ENCODE results near the gene FAAH.

Gene FAAH

GRCh38 chr1:46447499-46448108, 53.5 kb downstream of the FAAH start:
- Histone ChIP-seq H3K9ac (ENCODE audit: low read length) (no peak overlapping the region), H3K36me3 (ENCODE audit: control insufficient read depth, insufficient read depth, low read length) (no peaks in the 10 kb centered on the region), H3K27me3 (ENCODE audit: control insufficient read depth, insufficient read depth, low read length) (peaks cover 53% of the 10 kb centered on the region), H3K4me3 (ENCODE audit: low read length) (no peak overlapping the region), H3K9me3 (ENCODE audit: control insufficient read depth, low read length) (no peaks in the 10 kb centered on the region), H3K4me1 (ENCODE audit: control insufficient read depth, insufficient read depth, low read length) (peaks cover 10% of the 10 kb centered on the region)

GRCh38 chr1:46448109-46448911, 54.2 kb downstream of the FAAH start:
- Histone ChIP-seq H3K4me1 (ENCODE audit: control insufficient read depth, insufficient read depth, low read length) (peaks cover 6% of the 10 kb centered on the region), H3K36me3 (ENCODE audit: control insufficient read depth, insufficient read depth, low read length) (no peaks in the 10 kb centered on the region), H3K27me3 (ENCODE audit: control insufficient read depth, insufficient read depth, low read length) (peaks cover 60% of the 10 kb centered on the region), H3K4me3 (ENCODE audit: low read length) (no peak overlapping the region), H3K9ac (ENCODE audit: low read length) (no peak overlapping the region), H3K9me3 (ENCODE audit: control insufficient read depth, low read length) (no peaks in the 10 kb centered on the region)

- Histone ChIP-seq H3K27me3 (ENCODE audit: control insufficient read depth, insufficient read depth, low read length) (peaks cover 69% of the 10 kb centered on the region), H3K36me3 (ENCODE audit: control insufficient read depth, insufficient read depth, low read length) (no peaks in the 10 kb centered on the region), H3K4me3 (ENCODE audit: low read length) (no peak overlapping the region), H3K9ac (ENCODE audit: low read length) (no peak overlapping the region), H3K9me3 (ENCODE audit: control insufficient read depth, low read length) (no peaks in the 10 kb centered on the region), H3K4me1 (ENCODE audit: control insufficient read depth, insufficient read depth, low read length) (peaks cover 6% of the 10 kb centered on the region)
Measured at GRCh38 chr1:46449223-46450159, 55.4 kb downstream of the FAAH start.

- Histone ChIP-seq H3K4me3 (ENCODE audit: low read length) (no peak overlapping the region), H3K4me1 (ENCODE audit: control insufficient read depth, insufficient read depth, low read length) (peaks cover 6% of the 10 kb centered on the region), H3K9ac (ENCODE audit: low read length) (no peak overlapping the region), H3K36me3 (ENCODE audit: control insufficient read depth, insufficient read depth, low read length) (no peaks in the 10 kb centered on the region), H3K27me3 (ENCODE audit: control insufficient read depth, insufficient read depth, low read length) (peaks cover 67% of the 10 kb centered on the region), H3K9me3 (ENCODE audit: control insufficient read depth, low read length) (no peaks in the 10 kb centered on the region)
Measured at GRCh38 chr1:46450160-46450517, 56.0 kb downstream of the FAAH start.

GRCh38 chr1:46451948-46452930, 58.1 kb downstream of the FAAH start:
- no peaks in the 10 kb centered on the region for H3K36me3 ChIP-seq (ENCODE audit: control insufficient read depth, insufficient read depth, low read length)
- H3K4me3 ChIP-seq (ENCODE audit: low read length) = no peak overlapping the region
- H3K27me3 ChIP-seq (ENCODE audit: control insufficient read depth, insufficient read depth, low read length) = peaks cover 57% of the 10 kb centered on the region
- no peaks in the 10 kb centered on the region for H3K9me3 ChIP-seq (ENCODE audit: control insufficient read depth, low read length)
- H3K9ac ChIP-seq (ENCODE audit: low read length) = no peak overlapping the region
- H3K4me1 ChIP-seq (ENCODE audit: control insufficient read depth, insufficient read depth, low read length) = peaks cover 6% of the 10 kb centered on the region

GRCh38 chr1:46452931-46453325, 58.8 kb downstream of the FAAH start:
- Histone ChIP-seq H3K36me3 (ENCODE audit: control insufficient read depth, insufficient read depth, low read length) (no peaks in the 10 kb centered on the region), H3K9me3 (ENCODE audit: control insufficient read depth, low read length) (no peaks in the 10 kb centered on the region), H3K27me3 (ENCODE audit: control insufficient read depth, insufficient read depth, low read length) (peaks cover 50% of the 10 kb centered on the region), H3K9ac (ENCODE audit: low read length) (no peak overlapping the region), H3K4me3 (ENCODE audit: low read length) (no peak overlapping the region), H3K4me1 (ENCODE audit: control insufficient read depth, insufficient read depth, low read length) (peaks cover 6% of the 10 kb centered on the region)

GRCh38 chr1:46453449-46453848, 59.3 kb downstream of the FAAH start:
- H3K4me3 ChIP-seq (ENCODE audit: low read length) = no peak overlapping the region
- H3K36me3 ChIP-seq (ENCODE audit: control insufficient read depth, insufficient read depth, low read length) = no peaks in the 10 kb centered on the region
- no peak overlapping the region for H3K9ac ChIP-seq (ENCODE audit: low read length)
- peaks cover 3% of the 10 kb centered on the region for H3K4me1 ChIP-seq (ENCODE audit: control insufficient read depth, insufficient read depth, low read length)
- H3K9me3 ChIP-seq (ENCODE audit: control insufficient read depth, low read length) = no peaks in the 10 kb centered on the region
- H3K27me3 ChIP-seq (ENCODE audit: control insufficient read depth, insufficient read depth, low read length) = peaks cover 48% of the 10 kb centered on the region

- H3K27me3 ChIP-seq (ENCODE audit: control insufficient read depth, insufficient read depth, low read length) = peaks cover 34% of the 10 kb centered on the region
Measured at GRCh38 chr1:46455951-46456350, 61.8 kb downstream of the FAAH start.

GRCh38 chr1:46456411-46456963, 62.4 kb downstream of the FAAH start:
- Histone ChIP-seq H3K4me3 (ENCODE audit: low read length) (no peak overlapping the region), H3K27me3 (ENCODE audit: control insufficient read depth, insufficient read depth, low read length) (peaks cover 31% of the 10 kb centered on the region), H3K4me1 (ENCODE audit: control insufficient read depth, insufficient read depth, low read length) (no peaks in the 10 kb centered on the region), H3K9me3 (ENCODE audit: control insufficient read depth, low read length) (no peaks in the 10 kb centered on the region), H3K9ac (ENCODE audit: low read length) (no peak overlapping the region), H3K36me3 (ENCODE audit: control insufficient read depth, insufficient read depth, low read length) (no peaks in the 10 kb centered on the region)

More at GRCh38 chr1:46455951-46456350, 61.8 kb downstream of the FAAH start:
- H3K36me3 ChIP-seq (ENCODE audit: control insufficient read depth, insufficient read depth, low read length) = no peaks in the 10 kb centered on the region
- H3K9ac ChIP-seq (ENCODE audit: low read length) = no peak overlapping the region
- no peaks in the 10 kb centered on the region for H3K4me1 ChIP-seq (ENCODE audit: control insufficient read depth, insufficient read depth, low read length)
- no peaks in the 10 kb centered on the region for H3K9me3 ChIP-seq (ENCODE audit: control insufficient read depth, low read length)
- no peak overlapping the region for H3K4me3 ChIP-seq (ENCODE audit: low read length)

GRCh38 chr1:46457178-46457577, 63.1 kb downstream of the FAAH start:
- no peaks in the 10 kb centered on the region for H3K36me3 ChIP-seq (ENCODE audit: control insufficient read depth, insufficient read depth, low read length)
- peaks cover 31% of the 10 kb centered on the region for H3K27me3 ChIP-seq (ENCODE audit: control insufficient read depth, insufficient read depth, low read length)
- no peaks in the 10 kb centered on the region for H3K4me1 ChIP-seq (ENCODE audit: control insufficient read depth, insufficient read depth, low read length)
- no peaks in the 10 kb centered on the region for H3K9me3 ChIP-seq (ENCODE audit: control insufficient read depth, low read length)
- no peak overlapping the region for H3K4me3 ChIP-seq (ENCODE audit: low read length)
- H3K9ac ChIP-seq (ENCODE audit: low read length) = no peak overlapping the region

GRCh38 chr1:46458190-46458589, 64.1 kb downstream of the FAAH start:
- H3K27me3 ChIP-seq (ENCODE audit: control insufficient read depth, insufficient read depth, low read length) = peaks cover 24% of the 10 kb centered on the region
- H3K4me1 ChIP-seq (ENCODE audit: control insufficient read depth, insufficient read depth, low read length) = no peaks in the 10 kb centered on the region
- no peak overlapping the region for H3K9ac ChIP-seq (ENCODE audit: low read length)
- H3K36me3 ChIP-seq (ENCODE audit: control insufficient read depth, insufficient read depth, low read length) = no peaks in the 10 kb centered on the region
- no peaks in the 10 kb centered on the region for H3K9me3 ChIP-seq (ENCODE audit: control insufficient read depth, low read length)
- no peak overlapping the region for H3K4me3 ChIP-seq (ENCODE audit: low read length)
